ENCODE measurements around the gene RNF112.

The RNF112 gene

DNA sequence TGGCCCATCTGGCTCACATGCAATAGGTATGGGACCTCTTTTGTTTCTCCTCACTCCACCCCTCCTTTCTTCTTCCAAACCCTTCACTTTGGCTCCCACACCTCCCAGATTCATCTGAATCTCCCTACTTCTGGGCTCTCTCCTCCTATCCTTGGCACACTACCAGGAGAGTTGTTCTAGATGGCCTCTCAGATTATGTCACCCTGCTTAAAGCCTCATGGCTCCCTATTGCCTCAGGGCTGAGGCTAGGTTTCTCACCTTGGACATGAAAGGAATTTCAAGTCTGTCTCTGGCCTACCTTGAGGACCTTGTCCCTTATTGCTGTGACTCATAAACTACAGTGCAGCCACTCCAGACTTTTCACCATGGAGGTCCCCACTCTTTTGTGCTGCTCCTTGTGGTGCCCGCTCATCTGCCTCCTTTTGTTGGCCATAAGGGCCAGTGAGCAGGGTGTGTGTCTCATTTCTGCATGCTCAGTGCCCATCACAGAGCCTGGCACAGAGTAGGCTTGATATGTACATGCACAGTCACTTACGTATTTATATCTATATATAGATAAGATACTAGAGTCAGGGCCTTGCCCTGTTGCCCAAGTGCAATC, 23.0 kb upstream of the RNF112 start:
- peak; percentile 74 for DNase-seq (ENCODE audit: low read depth)

DNA sequence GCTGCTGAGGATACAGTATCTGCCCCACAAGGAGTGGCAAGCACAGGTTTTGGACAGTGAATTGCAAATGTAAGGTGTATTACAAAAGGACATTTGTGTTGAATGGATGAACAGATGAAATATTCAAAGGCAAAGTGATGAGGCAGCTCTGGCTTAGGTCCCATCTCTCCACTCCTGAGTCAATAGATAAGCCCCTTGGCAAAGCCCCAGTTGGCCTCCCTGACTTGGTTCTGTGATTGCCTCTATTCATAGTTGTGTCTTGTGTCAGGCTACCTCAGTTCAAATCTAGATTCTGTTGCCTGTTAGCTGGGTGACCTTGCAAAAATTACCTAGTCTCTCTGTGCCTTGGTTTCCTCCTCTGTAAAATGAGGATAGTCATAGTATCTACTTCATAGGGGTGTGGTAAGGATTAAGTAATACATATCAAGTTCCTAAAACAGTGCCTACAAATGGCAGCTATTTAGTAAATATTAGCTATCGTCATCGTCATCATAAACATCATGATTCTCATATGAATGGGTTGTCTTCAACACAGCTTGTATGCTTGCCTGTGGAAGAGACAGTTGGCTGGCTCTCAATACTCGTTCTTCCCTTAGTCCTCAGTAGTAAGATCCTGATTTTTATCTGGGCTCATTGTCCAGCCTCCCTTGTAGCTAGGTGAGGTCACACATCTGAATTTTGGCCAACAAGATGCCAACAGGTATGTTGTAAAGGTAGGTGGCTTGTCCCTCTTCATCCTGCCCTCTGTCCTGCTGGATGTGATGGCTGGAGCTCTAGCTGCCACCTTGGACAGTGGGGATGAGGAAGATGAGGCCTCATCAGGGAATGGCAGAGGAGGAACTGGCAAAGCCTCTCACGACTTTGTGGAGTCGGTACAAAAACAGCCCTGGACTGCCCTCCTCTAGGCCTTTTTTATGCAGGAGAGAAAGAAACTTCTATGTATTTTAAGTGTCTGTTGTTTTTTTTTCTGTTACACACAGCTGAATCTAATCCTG, 21.9 kb upstream of the RNF112 start:
- DNase-seq (ENCODE audit: low read depth): no peak

DNA sequence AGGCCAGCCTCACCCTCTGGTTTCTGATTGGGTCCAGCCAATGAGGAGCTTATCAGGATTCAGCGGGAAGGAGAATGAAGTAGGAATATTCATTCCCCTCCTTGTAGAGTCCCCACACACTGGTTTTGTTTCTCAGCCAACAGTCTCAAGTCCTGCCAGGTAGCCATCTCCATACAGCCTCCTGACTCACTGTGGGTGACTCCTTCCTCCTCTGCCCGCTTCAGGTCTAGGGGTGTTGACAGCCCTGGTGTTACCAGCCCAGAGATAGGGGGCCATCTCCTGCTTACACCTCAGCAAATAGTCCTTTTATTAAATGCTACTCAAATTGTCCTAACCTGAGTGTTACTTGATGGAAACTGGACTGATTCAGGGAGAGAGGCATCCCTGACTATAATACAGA, 20.1 kb upstream of the RNF112 start:
- no peak for DNase-seq (ENCODE audit: low read depth)

DNA sequence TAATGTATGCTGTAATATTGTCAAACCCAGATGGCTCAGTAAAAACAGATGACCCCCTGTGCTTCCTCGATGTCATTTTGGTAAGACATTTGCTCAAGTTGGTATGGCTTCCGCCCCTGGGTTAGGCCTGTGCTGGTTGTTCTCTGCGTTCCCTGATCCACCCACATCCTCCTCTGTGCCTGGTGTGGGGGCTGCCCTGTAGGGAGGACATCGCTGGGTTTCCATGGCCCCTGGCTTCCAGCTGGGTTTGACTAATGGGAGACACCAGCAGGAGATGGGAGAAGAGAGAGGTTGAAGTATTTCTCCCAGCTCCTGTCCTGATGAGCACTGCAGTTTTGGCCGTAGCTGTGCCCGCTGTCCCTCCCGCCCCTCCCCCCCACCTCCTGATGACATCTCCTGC, 19.6 kb upstream of the RNF112 start:
- DNase-seq (ENCODE audit: low read depth): no peak

DNA sequence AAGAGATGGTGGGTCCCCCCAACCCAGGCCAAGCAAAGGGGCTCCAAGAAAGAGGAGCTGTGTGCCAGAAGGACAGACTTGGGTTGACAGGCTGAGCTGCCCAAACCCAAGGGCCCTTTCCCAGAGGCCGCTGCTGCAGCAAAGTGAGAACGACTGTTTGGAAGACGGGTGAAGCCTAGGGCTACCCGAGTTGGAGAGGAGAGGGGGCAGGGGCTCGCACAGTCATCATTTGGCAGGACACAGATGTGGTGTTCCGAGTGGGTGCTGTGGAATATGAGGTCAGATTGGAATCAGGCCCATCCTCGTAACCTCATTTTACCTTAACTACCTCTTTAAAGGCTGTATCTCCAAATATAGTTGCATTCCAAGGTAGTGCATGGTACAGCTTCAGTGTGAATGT, 18.7 kb upstream of the RNF112 start:
- no peak for DNase-seq (ENCODE audit: low read depth)

DNA sequence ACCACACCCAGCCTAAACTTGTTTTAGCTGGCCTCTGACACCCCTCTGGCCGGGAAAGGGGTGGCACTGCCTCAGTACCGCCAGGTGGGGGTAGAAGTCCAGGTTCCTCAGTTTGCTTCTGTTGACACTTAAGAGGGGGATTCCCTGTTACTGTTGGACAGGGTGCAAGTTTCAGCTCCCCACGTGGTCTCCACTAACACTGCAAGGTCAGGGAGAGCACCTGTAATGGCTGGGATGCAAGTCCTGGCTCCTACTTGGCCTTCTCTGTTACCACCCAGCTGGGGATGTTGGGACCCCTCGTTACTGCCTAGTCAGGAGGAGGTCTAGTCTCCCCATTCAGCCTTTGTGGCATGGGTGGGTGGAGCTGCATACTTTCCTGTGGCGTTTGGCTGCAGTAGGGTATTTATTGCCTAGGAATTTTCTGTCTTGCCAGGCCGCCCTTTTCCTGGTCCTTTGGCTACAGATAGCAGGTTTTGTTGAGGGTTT, 13.4 kb upstream of the RNF112 start:
- no peak for DNase-seq (ENCODE audit: low read depth)

DNA sequence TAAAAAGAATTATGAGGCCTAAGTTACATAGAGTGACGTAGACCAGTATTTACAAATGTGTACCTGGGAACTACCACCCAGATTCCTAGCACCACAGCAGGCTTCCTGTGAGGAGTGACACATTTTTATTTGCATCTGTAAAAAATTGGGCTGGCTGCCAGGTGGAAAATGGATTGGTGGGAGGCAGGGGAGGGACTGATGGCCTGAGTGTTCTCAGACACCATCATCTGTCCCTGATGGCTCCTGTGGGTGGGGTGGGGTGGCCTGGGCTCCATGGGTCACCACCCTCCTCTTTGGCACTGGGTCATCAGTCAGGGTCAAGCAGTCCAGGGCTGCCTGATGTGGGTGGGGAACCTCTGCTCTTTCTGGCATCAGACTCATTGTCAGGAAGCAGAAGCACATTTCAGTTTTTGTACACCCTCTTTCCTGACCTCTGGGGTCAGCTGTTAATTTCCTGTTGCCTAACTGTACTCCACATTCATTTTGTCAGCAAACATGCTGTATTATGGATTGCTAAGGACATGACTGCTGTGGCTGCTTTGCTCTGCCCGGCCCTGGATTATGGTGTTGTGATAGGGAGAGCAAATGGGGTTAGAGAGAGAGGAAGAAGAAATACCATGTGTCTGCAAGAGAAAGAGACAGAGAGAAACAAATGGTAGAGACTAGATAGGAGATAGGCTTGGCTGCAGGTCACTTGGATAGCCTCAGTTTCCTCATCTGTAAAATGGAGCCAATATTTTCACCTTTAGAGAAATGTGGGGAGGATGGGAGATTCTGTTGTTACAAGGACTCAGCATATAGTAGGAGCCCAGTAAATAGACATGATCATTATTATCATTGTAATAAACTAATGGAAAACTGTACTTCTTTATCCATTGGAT, 12.5 kb upstream of the RNF112 start:
- peak; percentile 58 for DNase-seq (ENCODE audit: low read depth)

DNA sequence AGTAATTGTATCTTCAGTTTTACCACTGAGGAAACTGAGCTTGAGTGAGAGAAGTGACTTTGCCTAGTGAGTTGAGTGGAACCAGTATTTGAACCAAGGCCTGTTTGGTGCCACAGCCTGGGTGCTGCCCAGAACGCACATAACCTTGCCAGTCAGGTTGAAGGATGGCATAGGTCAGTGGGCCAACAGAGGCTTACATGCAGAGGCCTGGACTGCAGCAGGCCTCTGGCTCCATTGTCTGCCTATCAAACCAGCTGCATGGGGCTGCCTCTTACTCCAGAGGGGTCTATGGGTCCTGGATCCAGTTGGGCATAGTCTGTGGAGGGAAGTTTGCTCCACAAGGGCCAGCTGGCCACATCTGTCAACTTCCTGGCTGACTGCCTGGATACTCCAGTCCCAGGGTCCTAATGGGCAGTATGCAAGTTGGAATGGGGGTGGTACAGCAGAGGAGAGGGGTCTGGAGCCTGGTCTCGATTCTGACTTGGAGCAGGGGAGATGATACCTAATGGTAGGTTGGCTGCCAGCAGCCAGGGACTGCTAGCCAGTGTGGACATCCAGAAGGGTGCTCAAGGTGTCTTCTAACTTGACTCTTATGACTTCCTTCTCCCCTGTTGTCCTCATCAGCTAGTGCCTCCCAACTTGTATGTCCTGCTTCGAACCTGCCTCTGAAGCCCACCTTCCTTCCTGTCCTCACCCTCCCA, 11.1 kb upstream of the RNF112 start:
- DNase-seq (ENCODE audit: low read depth): no peak

DNA sequence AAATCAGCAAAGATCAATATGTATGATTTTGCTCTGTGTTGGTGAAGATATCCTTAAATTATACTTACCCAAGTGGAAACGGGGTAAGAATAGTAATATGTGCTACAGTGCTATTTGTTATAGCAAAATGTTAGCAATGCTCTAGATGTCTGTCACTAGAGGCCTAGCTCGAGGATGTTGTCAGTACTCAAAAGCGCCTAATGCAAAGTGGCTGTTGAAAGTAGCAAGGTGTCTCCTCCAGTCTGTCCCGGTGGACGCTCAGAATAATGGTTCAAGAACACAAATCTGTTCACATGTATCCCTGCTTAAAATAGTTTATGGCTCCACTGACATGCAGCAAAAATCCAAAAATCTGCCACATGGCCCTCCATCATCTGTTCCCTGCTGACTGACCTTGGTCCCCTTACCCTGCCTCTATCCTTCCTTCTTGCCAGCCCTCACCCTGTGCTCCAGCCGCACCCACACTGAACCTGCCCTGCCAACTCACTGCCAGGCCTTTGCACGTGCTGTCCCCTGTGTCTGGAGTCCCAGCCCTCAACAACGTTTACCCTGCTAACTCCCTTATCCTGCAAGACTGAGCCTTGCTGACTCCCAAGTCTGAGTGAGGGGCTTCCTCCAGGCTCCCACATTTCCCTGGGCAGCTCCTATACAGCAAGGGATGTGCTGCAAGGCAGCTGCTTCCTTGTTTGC, 9.6 kb upstream of the RNF112 start:
- no peak for DNase-seq (ENCODE audit: low read depth)

DNA sequence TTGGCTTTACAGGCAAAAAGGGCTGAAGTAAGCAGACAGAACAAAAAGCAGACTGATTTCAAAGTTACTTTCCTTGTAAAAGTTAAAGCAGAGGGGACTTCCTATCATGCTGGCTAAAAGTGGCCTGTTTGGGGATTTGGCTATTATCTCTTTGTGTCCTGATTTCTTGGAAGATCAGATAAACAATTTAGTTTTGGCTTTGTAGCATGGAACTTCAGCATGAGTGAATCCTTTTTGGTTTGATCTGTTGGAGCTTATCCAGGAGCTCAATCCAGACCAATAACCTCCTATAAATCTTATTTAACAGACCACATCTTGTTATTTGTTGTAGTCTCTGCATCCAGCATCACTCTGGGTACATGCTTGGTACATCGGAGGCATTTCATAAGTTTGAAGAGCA, 8.9 kb upstream of the RNF112 start:
- DNase-seq (ENCODE audit: low read depth): no peak

DNA sequence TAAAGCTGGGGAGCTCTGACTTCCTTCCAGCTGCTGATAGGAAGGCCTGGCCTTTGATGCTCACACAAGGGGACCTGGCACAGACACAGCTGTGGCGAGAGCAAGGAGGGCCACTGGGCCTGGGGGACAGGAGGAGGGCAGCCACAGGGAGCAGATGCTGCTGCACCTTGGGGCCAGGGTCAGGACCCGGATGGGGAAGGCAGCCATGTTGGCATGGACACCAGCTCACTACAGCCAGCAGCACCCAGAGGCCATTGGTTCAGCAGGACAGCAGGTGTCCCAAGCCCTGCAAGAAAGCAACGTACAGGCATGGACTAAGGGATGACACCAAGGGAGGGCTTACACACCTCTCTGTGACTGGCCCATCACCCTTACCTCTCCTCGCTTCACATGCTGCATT, 8.0 kb upstream of the RNF112 start:
- DNase-seq (ENCODE audit: low read depth): no peak

DNA sequence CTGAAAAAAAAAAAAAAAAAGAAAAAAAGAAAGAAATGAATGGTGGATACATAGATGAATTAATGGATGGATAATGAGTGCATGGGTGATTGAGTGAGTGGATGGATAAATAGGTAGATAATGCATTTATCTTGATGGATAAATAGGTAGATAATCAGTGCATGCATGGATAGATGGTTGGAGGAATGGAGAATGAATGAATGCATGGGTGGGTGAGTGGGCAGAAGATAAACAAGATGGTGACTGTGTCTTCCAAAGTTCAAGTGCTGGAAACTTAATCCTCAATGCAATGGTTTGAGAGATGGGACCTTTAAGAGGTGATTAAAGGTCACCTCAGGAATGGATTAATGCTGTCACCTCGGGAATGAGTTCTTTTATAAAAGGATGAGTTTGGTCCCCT, 6.8 kb upstream of the RNF112 start:
- no peak for DNase-seq (ENCODE audit: low read depth)

DNA sequence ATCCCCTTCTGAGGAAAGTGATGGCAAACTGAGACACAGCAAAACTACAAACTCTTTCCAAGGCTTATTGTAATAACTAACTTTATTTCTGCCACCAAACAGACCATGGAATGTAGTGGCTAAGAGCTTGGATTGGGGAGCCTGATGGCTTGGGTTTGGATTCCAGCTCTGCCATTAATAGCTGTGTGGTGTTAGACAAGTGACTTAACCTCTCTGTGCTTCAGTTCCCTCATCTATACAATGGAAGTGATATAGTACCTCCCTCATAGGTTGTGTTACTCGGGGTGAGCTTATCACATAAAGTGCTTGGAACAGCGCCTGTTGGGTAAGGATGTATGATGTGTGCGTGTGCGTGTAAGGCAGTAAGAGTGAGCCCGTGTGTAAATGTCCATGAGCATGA, 5.9 kb upstream of the RNF112 start:
- DNase-seq (ENCODE audit: low read depth): no peak

DNA sequence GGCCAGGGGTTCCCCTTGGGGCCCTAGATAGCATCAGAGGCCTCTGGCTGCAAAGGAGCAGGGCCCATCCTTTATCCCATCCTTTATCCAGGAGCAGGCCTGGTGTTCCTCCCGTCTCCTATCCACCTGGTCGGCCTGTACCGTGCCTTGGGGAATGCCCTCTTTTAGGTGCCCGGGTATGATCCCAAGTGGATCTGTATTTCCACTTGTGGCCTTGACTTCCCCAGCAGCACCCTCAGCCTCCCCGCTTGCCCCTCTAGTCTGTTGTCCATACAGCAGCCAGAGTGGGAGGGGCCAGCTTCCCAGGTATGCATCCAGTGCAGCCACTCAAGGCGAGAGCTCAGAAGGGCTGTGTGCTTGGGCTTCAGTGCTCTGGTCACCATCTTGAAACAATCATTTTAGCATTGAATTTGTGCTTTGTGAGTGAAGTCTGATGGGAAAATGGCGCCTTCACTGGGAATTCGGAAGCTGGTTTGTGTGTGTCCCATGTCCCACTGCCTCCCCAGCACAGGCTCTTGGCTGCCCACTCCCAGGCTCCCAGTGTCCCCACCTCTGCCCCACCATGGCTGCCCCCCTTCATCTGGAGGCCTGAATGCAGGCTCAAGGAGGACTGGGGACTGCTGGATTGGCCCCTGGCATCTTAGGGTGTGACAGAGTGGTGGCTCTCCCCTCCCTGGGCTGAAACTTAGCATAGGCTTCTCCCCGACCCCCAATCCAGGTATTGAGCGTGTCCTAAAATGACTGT, 3.3 kb upstream of the RNF112 start:
- no peak for DNase-seq (ENCODE audit: low read depth)

DNA sequence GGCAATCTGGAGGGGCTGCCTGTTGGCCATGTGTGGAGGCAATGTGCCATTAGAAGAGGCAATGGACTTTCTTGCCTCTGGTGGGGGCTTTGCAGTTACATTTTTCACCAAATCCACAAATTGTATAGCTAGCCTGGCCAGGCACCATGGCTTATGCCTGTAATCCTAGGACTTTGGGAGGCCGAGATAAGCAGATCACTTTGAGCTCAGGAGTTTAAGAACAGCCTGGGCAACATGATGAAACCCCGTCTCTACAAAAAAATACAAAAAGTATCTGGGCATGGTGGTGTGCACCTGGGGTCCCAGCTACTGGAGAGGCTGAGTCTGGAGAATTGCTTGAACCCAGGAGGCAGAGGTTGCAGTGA, 2.7 kb upstream of the RNF112 start:
- DNase-seq (ENCODE audit: low read depth): no peak

DNA sequence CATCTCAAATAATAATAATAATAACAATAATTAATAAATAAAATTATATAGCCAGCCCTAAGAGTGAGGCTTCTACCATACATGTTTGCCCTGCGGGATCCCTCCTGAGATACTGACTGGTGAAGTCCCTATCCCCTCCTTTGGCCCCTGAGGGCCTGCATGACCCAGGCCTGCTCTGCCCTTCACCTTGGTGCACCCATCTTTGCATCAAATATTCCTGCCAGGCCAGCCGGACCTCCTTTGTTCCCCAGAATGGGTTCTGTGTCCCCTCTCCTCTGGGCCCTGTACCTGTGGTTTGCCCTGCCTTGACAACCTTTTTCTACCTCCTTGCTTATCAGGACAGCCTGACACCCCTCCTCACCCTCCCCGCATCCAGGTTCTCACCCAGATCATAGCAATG, 2.0 kb upstream of the RNF112 start:
- DNase-seq (ENCODE audit: low read depth): no peak

DNA sequence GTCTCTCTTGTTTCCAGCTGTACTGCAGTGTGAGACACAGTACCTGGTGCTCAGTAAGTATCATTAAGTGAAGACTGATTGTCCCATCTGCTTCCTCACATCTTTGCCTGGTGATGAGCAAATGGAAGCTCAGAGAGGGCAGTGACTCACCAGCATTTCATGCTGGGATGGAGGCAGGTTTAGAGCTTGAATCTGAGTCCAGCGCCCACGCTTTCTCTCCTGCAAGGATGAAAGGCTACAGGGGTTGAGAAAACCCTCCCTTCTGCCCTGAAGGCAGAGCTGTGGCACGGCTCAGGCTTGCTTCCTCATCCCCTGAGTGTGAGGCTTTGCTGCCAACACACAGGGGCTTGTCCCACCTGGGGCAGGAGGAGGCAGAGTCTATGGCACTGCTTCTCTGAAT, 1.5 kb upstream of the RNF112 start:
- peak; percentile 82 for DNase-seq (ENCODE audit: low read depth)

DNA sequence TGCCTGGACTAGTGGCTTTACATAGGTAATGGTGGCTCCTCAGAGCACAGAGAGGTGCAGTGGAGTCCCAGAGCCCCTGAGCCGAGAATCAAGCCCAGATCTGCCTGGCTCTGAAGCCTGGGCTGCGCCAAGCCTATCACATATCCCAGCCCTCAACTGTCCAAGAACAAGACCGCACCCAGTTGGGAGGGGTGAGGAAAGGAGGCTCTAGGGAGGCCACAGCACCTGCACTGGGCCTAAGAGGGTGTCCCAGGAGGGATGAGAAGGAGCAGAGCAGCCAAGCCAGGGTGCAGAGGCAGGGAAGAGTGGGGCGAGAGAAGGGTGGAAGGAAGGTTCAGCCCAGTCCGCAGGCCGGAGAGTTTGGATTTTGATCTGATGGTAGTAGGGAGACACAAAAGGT, 941 bp upstream of the RNF112 start:
- no peak for DNase-seq (ENCODE audit: low read depth)

DNA sequence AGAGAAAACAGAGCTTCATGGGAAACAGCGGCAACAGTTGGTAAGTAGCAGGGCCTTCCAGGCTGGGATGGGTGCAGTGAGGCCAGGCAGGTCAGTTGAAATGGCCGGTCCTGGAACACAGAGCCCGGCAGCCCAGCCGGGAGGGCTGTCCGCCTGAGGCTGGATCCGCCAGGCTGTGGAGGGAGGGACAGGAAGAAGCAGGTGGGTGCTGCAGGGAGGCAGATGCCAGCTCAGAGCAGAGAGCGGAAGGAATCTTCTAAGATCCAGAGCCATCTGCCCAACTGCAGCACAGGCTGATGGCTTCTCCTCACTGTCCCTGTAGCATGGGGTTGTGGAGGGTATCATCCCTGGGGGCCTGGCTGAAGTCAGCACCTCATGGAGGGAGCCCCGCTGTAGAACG, 599 bp downstream of the RNF112 start:
- no peak for DNase-seq (ENCODE audit: low read depth)

DNA sequence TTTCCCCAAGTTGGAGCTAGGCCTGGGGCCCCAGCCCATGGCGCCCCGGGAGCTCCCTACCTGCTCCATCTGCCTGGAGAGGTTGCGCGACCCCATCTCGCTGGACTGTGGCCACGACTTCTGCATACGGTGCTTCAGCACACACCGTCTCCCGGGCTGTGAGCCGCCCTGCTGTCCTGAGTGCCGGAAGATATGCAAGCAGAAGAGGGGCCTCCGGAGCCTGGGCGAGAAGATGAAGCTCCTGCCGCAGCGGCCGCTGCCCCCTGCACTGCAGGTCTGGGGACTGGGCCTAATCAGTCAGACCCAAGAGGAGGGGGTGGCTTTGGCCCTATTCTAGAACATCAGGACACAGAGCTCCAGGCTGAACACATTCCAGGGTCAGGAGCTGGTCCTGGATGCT, 1.5 kb downstream of the RNF112 start:
- DNase-seq (ENCODE audit: low read depth): no peak

DNA sequence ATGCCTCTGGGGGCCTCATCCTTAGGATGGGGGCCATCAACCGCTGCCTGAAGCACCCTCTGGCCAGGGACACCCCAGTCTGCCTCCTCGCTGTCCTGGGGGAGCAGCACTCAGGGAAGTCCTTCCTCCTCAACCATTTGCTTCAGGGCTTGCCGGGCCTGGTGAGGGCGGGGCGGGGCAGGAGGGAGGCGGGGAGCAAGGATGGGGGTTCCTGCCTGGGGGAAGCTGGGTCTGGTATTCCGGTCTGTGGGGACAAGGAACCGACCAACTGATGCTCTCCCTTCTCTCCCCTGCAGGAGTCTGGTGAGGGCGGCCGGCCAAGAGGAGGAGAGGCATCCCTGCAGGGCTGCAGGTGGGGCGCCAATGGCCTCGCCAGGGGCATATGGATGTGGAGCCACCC, 2.0 kb downstream of the RNF112 start:
- DNase-seq (ENCODE audit: low read depth): no peak
